WTC11 (cell line): ENCODE measurements around the gene BTBD9. TPM values are rescaled to one million over a fixed set of nuclear protein-coding genes. Genes with fewer than 3 reads are reported as not detected.
A peak's percentile ranks its signal among the peaks of the same experiment; 100 is the strongest.

Source experiments
- ATAC-seq: fragments of 200-7000 bp; cut with Tn5 transposase; 2 replicates; pipeline ENCODE4 v1.10.0; 2021; ENCODE audit warnings: mild to moderate bottlenecking, moderate library complexity
- CTCF ChIA-PET: fragments of 300-600 bp; sonication (Branson Sonifier 250); formaldehyde crosslinking; loops from one replicate; lab custom pipeline; 2021; ENCODE audit warnings: antibody characterized with exemption; lab: Charles Lee
- POLR2A ChIA-PET: fragments of 350-600 bp; sonication (Branson Sonifier 250); formaldehyde crosslinking; loops from one replicate; lab custom pipeline; 2021; ENCODE audit warnings: antibody characterized with exemption; lab: Charles Lee
- DNase-seq: peaks from one replicate; pipeline ENCODE4 v3.0.0; 2021; ENCODE audit warnings: low spot score
- H3K27ac Mint-ChIP-seq: 2 replicates; pipeline ENCODE4 v1.8.0; 2021; ENCODE audit warnings: mixed read lengths
- H3K27me3 Mint-ChIP-seq: 2 replicates; pipeline ENCODE4 v1.8.0; 2021; ENCODE audit warnings: low read depth, mild to moderate bottlenecking, moderate library complexity, mixed read lengths
- H3K36me3 Mint-ChIP-seq: 2 replicates; pipeline ENCODE4 v1.8.0; 2021; ENCODE audit warnings: mixed read lengths
- H3K4me1 Mint-ChIP-seq: 2 replicates; pipeline ENCODE4 v1.8.0; 2022; ENCODE audit warnings: mixed read lengths
- H3K4me3 Mint-ChIP-seq: 2 replicates; pipeline ENCODE4 v1.8.0; 2021; ENCODE audit warnings: mild to moderate bottlenecking, moderate library complexity, mixed read lengths
- H3K9me3 Mint-ChIP-seq: 2 replicates; pipeline ENCODE4 v1.8.0; 2021; ENCODE audit warnings: mixed read lengths
- AFF4 ChIP-seq: sonication (generic); formaldehyde crosslinking; IDR thresholded peaks from 2 replicates; pipeline ENCODE4 v1.8.1; 2023; ENCODE audit warnings: mild to moderate bottlenecking, missing genetic modification reagents, borderline replicate concordance
- CREB1 ChIP-seq: sonication (generic); formaldehyde crosslinking; IDR thresholded peaks from 2 replicates; pipeline ENCODE4 v1.8.0; 2023; ENCODE audit warnings: mild to moderate bottlenecking, missing genetic modification reagents
- CTCF ChIP-seq: fragments of 200-600 bp; IDR thresholded peaks from 2 replicates; pipeline ENCODE4 v1.8.0; 2022; ENCODE audit warnings: antibody characterized with exemption
- ESRRA ChIP-seq: sonication (generic); formaldehyde crosslinking; IDR thresholded peaks from 2 replicates; pipeline ENCODE4 v1.8.1; 2022; ENCODE audit warnings: mild to moderate bottlenecking, missing genetic modification reagents, borderline replicate concordance
- FOXK1 ChIP-seq: sonication (generic); formaldehyde crosslinking; IDR thresholded peaks from 2 replicates; pipeline ENCODE4 v1.8.0; 2022; ENCODE audit warnings: mild to moderate bottlenecking, moderate library complexity, missing genetic modification reagents
- FOXP4 ChIP-seq: sonication (generic); formaldehyde crosslinking; IDR thresholded peaks from 2 replicates; pipeline ENCODE4 v1.8.0; 2022; ENCODE audit warnings: mild to moderate bottlenecking, missing genetic modification reagents
- GTF2I ChIP-seq: fragments of 250-450 bp; sonication (Bioruptor Pico); conservative IDR thresholded peaks from 2 replicates; pipeline ENCODE4 v1.4.0; 2021; ENCODE audit warnings: mild to moderate bottlenecking
- HMGXB4 ChIP-seq: sonication (generic); formaldehyde crosslinking; IDR thresholded peaks from 2 replicates; pipeline ENCODE4 v1.8.1; 2023; ENCODE audit warnings: mild to moderate bottlenecking, moderate library complexity, missing genetic modification reagents
- IRF2 ChIP-seq: sonication (generic); formaldehyde crosslinking; IDR thresholded peaks from 2 replicates; pipeline ENCODE4 v1.8.0; 2022; ENCODE audit warnings: low read depth, missing genetic modification reagents, borderline replicate concordance
- KAT7 ChIP-seq: sonication (generic); formaldehyde crosslinking; IDR thresholded peaks from 2 replicates; pipeline ENCODE4 v1.8.1; 2023; ENCODE audit warnings: missing genetic modification reagents, mild to moderate bottlenecking, borderline replicate concordance
- NFYB ChIP-seq: sonication (generic); formaldehyde crosslinking; conservative IDR thresholded peaks from 2 replicates; pipeline ENCODE4 v1.8.0; 2022; ENCODE audit warnings: low read depth, missing genetic modification reagents
- NR3C1 ChIP-seq: sonication (generic); formaldehyde crosslinking; conservative IDR thresholded peaks from 2 replicates; pipeline ENCODE4 v1.8.1; 2023; ENCODE audit warnings: low read depth, mild to moderate bottlenecking, missing genetic modification reagents
- PREB ChIP-seq: sonication (generic); formaldehyde crosslinking; IDR thresholded peaks from 2 replicates; pipeline ENCODE4 v1.8.1; 2022; ENCODE audit warnings: mild to moderate bottlenecking, missing genetic modification reagents, moderate library complexity, borderline replicate concordance
- PRRX2 ChIP-seq: fragments of 250-450 bp; sonication (Bioruptor Pico); IDR thresholded peaks from 2 replicates; pipeline ENCODE4 v1.8.0; 2021; ENCODE audit warnings: mild to moderate bottlenecking
- SMAD4 ChIP-seq: sonication (generic); formaldehyde crosslinking; IDR thresholded peaks from 2 replicates; pipeline ENCODE4 v1.8.0; 2022; ENCODE audit warnings: mild to moderate bottlenecking, missing genetic modification reagents
- SP1 ChIP-seq: sonication (generic); formaldehyde crosslinking; conservative IDR thresholded peaks from 2 replicates; pipeline ENCODE4 v1.8.1; 2022; ENCODE audit warnings: missing genetic modification reagents
- TEAD1 ChIP-seq: sonication (generic); formaldehyde crosslinking; IDR thresholded peaks from 2 replicates; pipeline ENCODE4 v1.8.0; 2022; ENCODE audit warnings: mild to moderate bottlenecking, missing genetic modification reagents
- USF1 ChIP-seq: sonication (generic); formaldehyde crosslinking; IDR thresholded peaks from 2 replicates; pipeline ENCODE4 v1.8.0; 2022; ENCODE audit warnings: mild to moderate bottlenecking, missing genetic modification reagents
- ZNF121 ChIP-seq: sonication (generic); formaldehyde crosslinking; IDR thresholded peaks from 2 replicates; pipeline ENCODE4 v1.8.0; 2023; ENCODE audit warnings: missing genetic modification reagents
- ZNF138 ChIP-seq: sonication (generic); formaldehyde crosslinking; conservative IDR thresholded peaks from 2 replicates; pipeline ENCODE4 v1.8.1; 2022; ENCODE audit warnings: mild to moderate bottlenecking, moderate library complexity, missing genetic modification reagents
- ZNF263 ChIP-seq: sonication (generic); formaldehyde crosslinking; IDR thresholded peaks from 2 replicates; pipeline ENCODE4 v1.8.1; 2022; ENCODE audit warnings: low read depth, mild to moderate bottlenecking, moderate library complexity, missing genetic modification reagents
- total RNA-seq: library from RNA; stranded (reverse); gene quantifications from 3 replicates; pipeline ENCODE4 v1.2.3, GENCODE V29; 2021

The BTBD9 gene
- total RNA-seq, 1 experiment from 2014 or later = 4.2 TPM

GRCh38 chr6:38671885-38672467, 32.2 kb upstream of the BTBD9 start:
- Mint-ChIP-seq H3K4me1 (no peaks in the 10 kb centered on the region), H3K27me3 (no peaks in the 10 kb centered on the region; the same call in 1 of the 2 replicates), H3K9me3 (peaks cover 16% of the 10 kb centered on the region), H3K27ac (no peak overlapping the region; the same call in 1 of the 2 replicates), H3K4me3 (no peak overlapping the region), H3K36me3 (peaks cover 23% of the 10 kb centered on the region)
- CTCF ChIA-PET = interaction anchor here (1.0 kb wide), 1 partner anchor 169 kb away, joined by 3 read pairs; no protein-coding TSS in a partner anchor
- peak; percentile 86 for ATAC-seq
- POLR2A ChIA-PET = no interaction called here
- no peak for DNase-seq
- TF ChIP-seq FOXK1 (CRISPR knock-in tag) (no peak), SP1 (CRISPR knock-in tag) (no peak), IRF2 (no peak), USF1 (CRISPR knock-in tag) (no peak), CTCF (peak; percentile 54; the same call in 1 of the 2 replicates), NR3C1 (CRISPR knock-in tag) (no peak), ESRRA (CRISPR knock-in tag) (no peak), PREB (CRISPR knock-in tag) (no peak)
- TF ChIP-seq, all 79 proteins: peak for 1

- Mint-ChIP-seq H3K27me3 (no peaks in the 10 kb centered on the region), H3K4me3 (no peak overlapping the region), H3K27ac (no peak overlapping the region), H3K4me1 (no peaks in the 10 kb centered on the region), H3K36me3 (no peaks in the 10 kb centered on the region), H3K9me3 (no peaks in the 10 kb centered on the region)
- POLR2A ChIA-PET = no interaction called here
- no peak for DNase-seq
- TF ChIP-seq GTF2I = no peak
- no peak for ATAC-seq
- CTCF ChIA-PET = no interaction called here
These were observed 18.9 kb upstream of the BTBD9 start for GRCh38 chr6:38658418-38659167.

GRCh38 chr6:38656896-38657295, 17.2 kb upstream of the BTBD9 start:
- Mint-ChIP-seq H3K27ac (no peak overlapping the region), H3K36me3 (no peaks in the 10 kb centered on the region), H3K4me1 (no peaks in the 10 kb centered on the region), H3K9me3 (no peaks in the 10 kb centered on the region), H3K27me3 (no peaks in the 10 kb centered on the region), H3K4me3 (no peak overlapping the region)
- DNase-seq (no peak), ATAC-seq (no peak)
- ChIA-PET CTCF (no interaction called here), POLR2A (no interaction called here)
- TF ChIP-seq ZNF121 (CRISPR knock-in tag) (no peak), CREB1 (CRISPR knock-in tag) (no peak), TEAD1 (no peak), FOXP4 (CRISPR knock-in tag) (no peak), SMAD4 (CRISPR knock-in tag) (no peak), KAT7 (no peak), HMGXB4 (CRISPR knock-in tag) (no peak), PRRX2 (CRISPR knock-in tag) (no peak), NFYB (CRISPR knock-in tag) (no peak), AFF4 (no peak), ZNF138 (CRISPR knock-in tag) (no peak), ZNF263 (no peak)
